K562 (cell line): ENCODE measurements around the gene CYB5B. TPM values are rescaled to one million over a fixed set of nuclear protein-coding genes. Genes with fewer than 3 reads are reported as not detected.

ENCODE experiments used
- ATAC-seq: fragments of 200-7000 bp; cut with Tn5 transposase; 3 replicates; pipeline ENCODE4 v1.9.1; 2020; ENCODE audit warnings: moderate library complexity
- BruUV-seq: library from RNA; stranded (reverse); fragments of 400-500 nt; replicated peaks from 2 replicates; lab custom pipeline; 2021; lab: Mats Ljungman, UMichigan
- CTCF ChIA-PET: fragments of 300-600 bp; formaldehyde crosslinking; extraction: SDS; loops from one replicate; lab custom pipeline; 2021; ENCODE audit warnings: low intra/inter-chr PET ratio; lab: Yijun Ruan, JAX
- POLR2A ChIA-PET: fragments of 300-600, 350-650 bp; sonication (Branson Sonifier 250); formaldehyde crosslinking; extraction: SDS; loops from one replicate; lab custom pipeline; 2021; ENCODE audit warnings: antibody characterized with exemption, inconsistent platforms; lab: Yijun Ruan, JAX
- DNase-seq, 4 experiments: peaks; one replicate each; pipeline versions ENCODE4 v3.0.0 to v3.0.0-alpha.2; 2011 to 2018; ENCODE audit warnings: low spot score in 3 of 4, mixed read lengths in 3 of 4; ENCODE audit errors: extremely low read depth in 1 of 4
- FAIRE-seq: peaks from 2 replicates; lab custom pipeline; 2011; peaks lifted over from hg19 to GRCh38; lab: Jason Lieb, UNC
- H2AFZ ChIP-seq: 2 replicates; pipeline ENCODE4 v1.6.0; 2011; ENCODE audit warnings: low read depth, low read length, control low read depth, inconsistent platforms
- H3K27ac ChIP-seq: fragments of 200-600 bp; 3 replicates; pipeline ENCODE4 v1.8.0; 2011; ENCODE audit warnings: low read depth, mild to moderate bottlenecking, control low read depth, inconsistent platforms, low read length, moderate library complexity, mixed read lengths; ENCODE audit errors: extremely low read depth
- H3K27me3 ChIP-seq, 2 experiments: fragments of 300-600 bp in 1 of 2; 2 replicates in 1 of 2; 3 replicates in 1 of 2; pipeline versions ENCODE4 v1.6.0 to v1.8.0; 2011; ENCODE audit warnings: inconsistent platforms in 2 of 2, low read length in 2 of 2, mild to moderate bottlenecking in 1 of 2, mixed read lengths in 1 of 2, moderate library complexity in 1 of 2; ENCODE audit not compliant: control insufficient read depth in 2 of 2, insufficient read depth in 2 of 2
- H3K36me3 ChIP-seq: fragments of 300-600 bp; 3 replicates; pipeline ENCODE4 v1.8.0; 2011; ENCODE audit warnings: mild to moderate bottlenecking, low read length, inconsistent platforms; ENCODE audit not compliant: control insufficient read depth, insufficient read depth
- H3K4me1 ChIP-seq, 2 experiments: fragments of 200-600 bp in 1 of 2; replicated peaks in 1 of 2; 2 replicates in 1 of 2; 3 replicates in 1 of 2; pipeline versions ENCODE4 v1.5.1 to v1.8.0; 2011; ENCODE audit warnings: inconsistent platforms in 2 of 2, low read length in 2 of 2, mild to moderate bottlenecking in 1 of 2, mixed read lengths in 1 of 2, moderate library complexity in 1 of 2; ENCODE audit not compliant: control insufficient read depth in 2 of 2, insufficient read depth in 2 of 2
- H3K4me2 ChIP-seq: 2 replicates; pipeline ENCODE4 v1.6.1; 2011; ENCODE audit warnings: low read length, control low read depth, inconsistent platforms, mixed read lengths; ENCODE audit not compliant: insufficient read depth
- H3K4me3 ChIP-seq: fragments of 200-600 bp; sonication (generic), shearing (Covaris generic); 2 replicates; pipeline ENCODE4 v1.5.1; 2016; ENCODE audit warnings: control low read depth, inconsistent platforms
- H3K79me2 ChIP-seq: fragments of 200-600 bp; 3 replicates; pipeline ENCODE4 v1.8.0; 2011; ENCODE audit warnings: low read length, inconsistent platforms; ENCODE audit not compliant: control insufficient read depth, insufficient read depth
- H3K9ac ChIP-seq, 2 experiments: 2 replicates each; pipeline versions ENCODE4 v1.6.0 to v1.6.1; 2011; ENCODE audit warnings: low read depth in 2 of 2, low read length in 2 of 2, control low read depth in 1 of 2, inconsistent platforms in 1 of 2, mild to moderate bottlenecking in 1 of 2, mixed read lengths in 1 of 2; ENCODE audit not compliant: insufficient read depth in 1 of 2
- H3K9me1 ChIP-seq: one replicate; pipeline ENCODE4 v1.6.0; 2011; ENCODE audit warnings: inconsistent platforms, mild to moderate bottlenecking, low read length, moderate library complexity; ENCODE audit not compliant: control insufficient read depth, insufficient read depth
- H3K9me3 ChIP-seq: replicated peaks from 2 replicates; pipeline ENCODE4 v1.5.1; 2011; ENCODE audit warnings: low read depth, low read length, inconsistent platforms; ENCODE audit not compliant: control insufficient read depth, insufficient read depth
- H4K20me1 ChIP-seq: replicated peaks from 2 replicates; pipeline ENCODE4 v1.6.1; 2011; ENCODE audit warnings: low read length, inconsistent platforms, mixed read lengths; ENCODE audit not compliant: control insufficient read depth, insufficient read depth
- CCNT2 ChIP-seq: IDR thresholded peaks from 2 replicates; pipeline ENCODE4 v1.6.1; 2011; ENCODE audit warnings: borderline replicate concordance, low read depth, mild to moderate bottlenecking, moderate library complexity, mixed read lengths, low read length; ENCODE audit not compliant: insufficient read length; ENCODE audit errors: extremely low read depth
- NFIC ChIP-seq: fragments of 450-650 bp; IDR thresholded peaks from 2 replicates; pipeline ENCODE4 v1.6.1; 2017; ENCODE audit warnings: mild to moderate bottlenecking, inconsistent platforms
- WGBS: fragments of 100-300 bp; shearing (Covaris generic); methylation state at CpG from one replicate; pipeline ENCODE4 v1.1.6; 2016; ENCODE audit warnings: low coverage, mixed read lengths; ENCODE audit not compliant: insufficient coverage; ENCODE audit errors: missing lambda C conversion rate; 5-methylcytosine and 5-hydroxymethylcytosine counted together
- in situ Hi-C: fragments of 300-500 bp; cut with MboI; formaldehyde crosslinking; loops from 4 replicates; pipeline ENCODE4 v1.15.0; 2018; ENCODE audit warnings: inconsistent platforms, mixed read lengths
- intact Hi-C: fragments of 100-400 bp; cut with micrococcal nuclease; formaldehyde crosslinking; loops from 2 replicates; pipeline ENCODE4 v1.14.2; 2022
- polyA plus RNA-seq, 8 experiments: library from polyadenylated mRNA; depleted of rRNA in 4 of 8; stranded (reverse) in 5 of 8; unstranded in 3 of 8; fragments of >200 nt; fragmentation: Nextera tagmentation in 2 of 8; fragmentation: Illumina TruSeq in 1 of 8; extraction: Ambion mirVana in 2 of 8; extraction: Trizol in 1 of 8; gene quantifications; 2 replicates each; pipeline versions ENCODE4 v1.2.1 to v1.2.3, GENCODE V29; 2011 to 2014; ENCODE audit warnings: inconsistent platforms in 1 of 8, missing spikeins in 1 of 8
- total RNA-seq, 7 experiments: library from RNA; depleted of rRNA in 6 of 7; stranded (reverse); fragments of >200 nt in 6 of 7; fragmentation: Illumina TruSeq in 2 of 7; extraction: Trizol in 2 of 7; gene quantifications; 2 replicates each; pipeline versions ENCODE4 v1.2.1 to v1.2.3, GENCODE V29; 2011 to 2021; ENCODE audit warnings: low replicate concordance in 1 of 7

The CYB5B gene
- total and polyA plus RNA-seq, 9 of the 15 experiments (the other 6 are each of a cell fraction or from before 2014, with no cell fraction given), result 29.9 to 274 (median 136) TPM

GRCh38 chr16:69467531-69468204 is 43.2 kb downstream of the CYB5B start:
- Histone ChIP-seq H2AFZ (no peak overlapping the region), H3K27ac (no peak overlapping the region), H3K27me3 (no peaks in the 10 kb centered on the region), H4K20me1 (no peaks in the 10 kb centered on the region), H3K4me1 (peaks cover 4 to 8% of the 10 kb centered on the region in 2 experiments; a peak in 3 of 5 replicates), H3K4me2 (no peak overlapping the region), H3K9me3 (no peaks in the 10 kb centered on the region), H3K36me3 (peaks cover 19% of the 10 kb centered on the region; the same call in 1 of the 3 replicates), H3K79me2 (no peaks in the 10 kb centered on the region), H3K9ac (no peak overlapping the region), H3K9me1 (no peaks in the 10 kb centered on the region), H3K4me3 (no peak overlapping the region)
- ChIA-PET CTCF (no interaction called here), POLR2A (interaction anchor here (0.7 to 2.0 kb wide), 4 partner anchors 9 to 13 kb away, joined by 3 to 7 read pairs (median 4); no protein-coding TSS in a partner anchor)
- intact Hi-C loops, result loop anchor here (10.0 kb wide), 1 partner anchor 73 kb away; no protein-coding TSS in a partner anchor
- TF ChIP-seq NFIC, result peak; percentile 36; the same call in 1 of the 2 replicates
- TF ChIP-seq CCNT2, result no peak
- in situ Hi-C loops, result no loop called here
- ATAC-seq (no peak), DNase-seq (no peak), FAIRE-seq (no peak)
- 74% methylated on average over 8 of the region's 8 CpGs for WGBS
- BruUV-seq, result no TSS peak
